HG02973 (cell line): ENCODE measurements around the gene PTPA.

Experiments used
- ATAC-seq: cut with Tn5 transposase; IDR thresholded peaks from one replicate; pipeline ENCODE4 v1.9.1; 2021; ENCODE audit warnings: moderate library complexity; ENCODE audit not compliant: unreplicated experiment

Gene PTPA

GRCh38 chr9:129136446-129137035 is 25.3 kb downstream of the PTPA start:
- ATAC-seq: no peak

GRCh38 chr9:129137292-129138143 is 26.3 kb downstream of the PTPA start:
- ATAC-seq: no peak

GRCh38 chr9:129138144-129138462 is 26.9 kb downstream of the PTPA start:
- ATAC-seq: no peak

GRCh38 chr9:129138476-129139232 is 27.4 kb downstream of the PTPA start:
- ATAC-seq: no peak

- ATAC-seq: peak; percentile 28
Measured at GRCh38 chr9:129139233-129139992, 28.2 kb downstream of the PTPA start.

GRCh38 chr9:129139993-129140396 is 28.8 kb downstream of the PTPA start:
- ATAC-seq: peak; percentile 59

- ATAC-seq: peak; percentile 13
Measured at GRCh38 chr9:129140397-129141065, 29.3 kb downstream of the PTPA start.

- no peak for ATAC-seq
Measured at GRCh38 chr9:129141066-129142041, 30.1 kb downstream of the PTPA start.

- no peak for ATAC-seq
Measured at GRCh38 chr9:129142138-129142935, 31.1 kb downstream of the PTPA start.

GRCh38 chr9:129143031-129143927 is 32.1 kb downstream of the PTPA start:
- ATAC-seq: no peak

GRCh38 chr9:129145316-129145715 is 34.1 kb downstream of the PTPA start:
- ATAC-seq: no peak

- ATAC-seq: no peak
Measured at GRCh38 chr9:129145841-129146292, 34.7 kb downstream of the PTPA start.

- ATAC-seq: no peak
Measured at GRCh38 chr9:129146441-129146941, 35.3 kb downstream of the PTPA start.

GRCh38 chr9:129148463-129149204 is 37.4 kb downstream of the PTPA start:
- ATAC-seq: no peak

- no peak for ATAC-seq
Measured at GRCh38 chr9:129149442-129149841, 38.2 kb downstream of the PTPA start.

GRCh38 chr9:129150122-129150521 is 38.9 kb downstream of the PTPA start:
- ATAC-seq: no peak
